Activated CD8-positive, alpha-beta memory T cell treated with anti-CD3 and anti-CD28 coated beads, Interleukin-2, amount 50 U/mL, for 24 hours (primary cell): ENCODE measurements around the gene PPP2R2C.

Experiments
- DNase-seq: peaks from one replicate; pipeline ENCODE4 v3.0.0-alpha.2; 2020; ENCODE audit errors: extremely low read depth

Gene PPP2R2C

DNA sequence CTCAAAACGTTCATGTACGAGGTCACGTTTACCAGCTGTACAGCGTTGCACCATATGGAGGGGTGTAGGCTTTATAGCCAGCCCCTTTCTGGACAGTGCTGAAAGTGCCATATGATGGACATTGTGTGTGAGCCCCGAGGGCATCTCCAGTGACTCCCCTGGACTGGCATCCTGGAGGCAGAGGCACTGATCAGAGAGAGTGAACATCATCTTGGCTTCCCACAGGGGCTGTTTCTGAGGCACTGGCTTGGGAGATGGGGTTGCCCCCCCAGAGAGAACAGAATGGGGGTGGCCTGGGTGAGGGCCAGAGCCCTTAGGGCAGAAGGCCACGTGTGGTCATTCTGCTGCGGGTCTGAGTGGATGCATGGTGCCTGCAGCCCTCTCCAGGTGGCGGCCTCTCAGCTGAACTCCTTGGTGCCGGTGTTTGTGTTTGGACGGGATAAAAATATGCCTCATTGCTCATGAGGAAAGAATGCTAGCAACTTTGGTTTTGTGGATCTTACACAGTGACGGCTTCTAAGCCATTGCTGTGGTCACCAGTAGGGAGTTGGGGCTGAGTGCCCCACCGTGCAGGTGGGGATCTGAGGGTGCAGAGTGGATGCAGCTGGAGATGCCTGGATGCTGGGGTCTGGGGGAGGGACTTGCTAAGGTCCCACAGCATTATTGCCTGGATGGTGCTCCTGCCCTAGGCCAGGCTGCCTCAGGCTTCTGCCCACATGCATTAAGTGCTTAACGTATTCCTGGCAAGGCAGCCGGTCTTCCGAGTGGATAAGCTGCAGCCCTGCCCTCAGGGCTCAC is 199.4 kb downstream of the PPP2R2C start:
- DNase-seq, result no peak

GRCh38 chr4:6271701-6272465 is 200.5 kb downstream of the PPP2R2C start:
- DNase-seq, result no peak

GRCh38 chr4:6271206-6271605 is 201.2 kb downstream of the PPP2R2C start:
- no peak for DNase-seq

DNA sequence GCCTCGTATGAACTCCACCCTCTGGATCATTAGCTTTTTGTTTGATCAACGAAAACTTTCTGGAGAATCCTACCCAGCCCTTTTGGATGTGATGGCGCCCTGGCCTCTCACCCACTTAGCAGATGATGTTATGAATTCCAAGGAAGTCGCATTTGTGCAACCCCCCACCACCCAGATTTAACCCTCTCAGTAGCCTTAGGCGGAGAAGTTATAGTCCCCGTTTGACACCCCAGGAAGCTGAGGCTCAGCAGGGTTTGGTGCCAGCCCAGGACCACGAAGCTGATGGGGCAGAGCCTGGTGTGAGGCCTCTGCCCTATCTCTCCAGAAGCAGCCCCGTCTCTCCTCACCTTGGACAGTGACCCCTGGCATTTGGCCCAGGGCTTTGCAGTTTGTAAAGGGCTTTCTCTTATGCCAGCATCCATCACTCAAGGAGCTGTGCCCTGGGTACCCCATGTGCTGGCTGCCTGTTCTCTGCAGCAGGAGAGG is 201.7 kb downstream of the PPP2R2C start:
- no peak for DNase-seq
